GM12801 (cell line): ENCODE data around the gene RAB3B.

Source experiments
- TF ChIP-seq, protein P1 (sequence below): IDR thresholded peaks from one replicate; pipeline ENCODE4 v1.5.1; 2011; ENCODE audit warnings: control low read depth; ENCODE audit not compliant: insufficient read length; ENCODE audit errors: extremely low read depth

RAB3B gene, protein sequence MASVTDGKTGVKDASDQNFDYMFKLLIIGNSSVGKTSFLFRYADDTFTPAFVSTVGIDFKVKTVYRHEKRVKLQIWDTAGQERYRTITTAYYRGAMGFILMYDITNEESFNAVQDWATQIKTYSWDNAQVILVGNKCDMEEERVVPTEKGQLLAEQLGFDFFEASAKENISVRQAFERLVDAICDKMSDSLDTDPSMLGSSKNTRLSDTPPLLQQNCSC

DNA sequence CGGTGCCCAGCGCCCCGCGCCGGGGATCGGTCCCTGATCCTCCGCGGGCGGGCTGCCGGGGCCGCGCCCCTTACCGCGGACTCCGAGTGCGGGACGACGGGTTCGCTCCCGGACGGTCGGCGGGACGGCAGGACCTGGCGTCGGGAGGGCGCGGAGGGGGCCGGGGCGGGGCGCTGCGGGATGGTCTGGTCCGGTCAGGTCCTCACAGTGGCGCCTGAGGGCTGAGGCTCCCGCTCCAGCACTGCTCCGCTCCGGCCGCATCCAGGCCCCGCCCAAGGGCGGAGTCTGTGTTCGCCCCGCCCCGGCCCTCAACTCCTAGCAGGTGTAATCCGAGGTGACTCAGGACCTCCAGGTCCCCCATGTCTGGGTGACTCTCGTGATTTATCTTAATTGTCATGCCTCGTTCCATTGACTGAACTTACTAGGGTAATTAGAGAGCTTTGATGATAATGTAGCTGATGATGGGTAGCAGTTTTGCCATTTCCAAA lies at the start of gene RAB3B:
RAB3B (minus strand) TSS at position 223 of the 488 bp plus-strand sequence. CDS start 13,583 bp downstream, outside the sequence.
- TF ChIP-seq, protein P1, sequence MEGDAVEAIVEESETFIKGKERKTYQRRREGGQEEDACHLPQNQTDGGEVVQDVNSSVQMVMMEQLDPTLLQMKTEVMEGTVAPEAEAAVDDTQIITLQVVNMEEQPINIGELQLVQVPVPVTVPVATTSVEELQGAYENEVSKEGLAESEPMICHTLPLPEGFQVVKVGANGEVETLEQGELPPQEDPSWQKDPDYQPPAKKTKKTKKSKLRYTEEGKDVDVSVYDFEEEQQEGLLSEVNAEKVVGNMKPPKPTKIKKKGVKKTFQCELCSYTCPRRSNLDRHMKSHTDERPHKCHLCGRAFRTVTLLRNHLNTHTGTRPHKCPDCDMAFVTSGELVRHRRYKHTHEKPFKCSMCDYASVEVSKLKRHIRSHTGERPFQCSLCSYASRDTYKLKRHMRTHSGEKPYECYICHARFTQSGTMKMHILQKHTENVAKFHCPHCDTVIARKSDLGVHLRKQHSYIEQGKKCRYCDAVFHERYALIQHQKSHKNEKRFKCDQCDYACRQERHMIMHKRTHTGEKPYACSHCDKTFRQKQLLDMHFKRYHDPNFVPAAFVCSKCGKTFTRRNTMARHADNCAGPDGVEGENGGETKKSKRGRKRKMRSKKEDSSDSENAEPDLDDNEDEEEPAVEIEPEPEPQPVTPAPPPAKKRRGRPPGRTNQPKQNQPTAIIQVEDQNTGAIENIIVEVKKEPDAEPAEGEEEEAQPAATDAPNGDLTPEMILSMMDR = no peak

DNA sequence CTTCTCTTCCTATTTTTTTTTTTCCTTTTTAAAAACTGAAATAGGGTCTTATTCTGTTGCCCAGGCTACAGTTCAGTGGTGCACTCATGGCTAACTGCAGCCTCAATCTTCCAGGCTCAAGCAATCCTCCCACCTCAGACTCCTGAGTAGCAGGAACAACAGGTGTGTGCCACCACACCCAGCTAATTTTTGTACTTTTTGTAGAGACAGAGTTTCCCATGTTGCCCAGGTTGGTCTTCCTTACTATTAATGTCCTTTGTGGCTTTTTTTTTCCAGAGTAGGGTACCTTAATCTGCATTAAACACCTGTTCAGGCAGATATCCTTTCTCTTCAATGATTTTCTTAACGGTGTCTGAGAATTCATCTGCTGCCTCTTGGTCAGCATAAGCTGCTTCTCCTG lies 47.4 kb upstream of the RAB3B start:
- TF ChIP-seq, protein P1 = no peak

DNA sequence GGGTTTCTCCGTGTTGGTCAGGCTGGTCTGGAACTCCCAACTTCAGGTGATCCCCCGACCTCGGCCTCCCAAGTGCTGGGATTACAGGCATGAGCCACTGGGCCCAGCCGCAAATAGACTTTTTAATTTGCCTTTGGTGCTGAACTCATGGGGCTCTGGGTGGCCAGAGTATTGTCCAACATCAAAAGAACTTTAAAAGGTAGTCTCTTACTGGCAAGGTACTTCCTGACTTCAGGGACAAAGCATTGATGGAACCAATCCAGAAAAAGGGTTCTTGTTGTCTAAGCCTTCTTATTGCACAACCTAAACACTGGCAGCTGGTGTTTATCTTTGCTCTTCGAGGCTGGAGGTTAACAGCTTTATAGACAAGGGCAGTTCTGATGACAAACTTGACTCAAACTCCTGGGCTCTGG lies 46.9 kb upstream of the RAB3B start:
- TF ChIP-seq, protein P1 = no peak

DNA sequence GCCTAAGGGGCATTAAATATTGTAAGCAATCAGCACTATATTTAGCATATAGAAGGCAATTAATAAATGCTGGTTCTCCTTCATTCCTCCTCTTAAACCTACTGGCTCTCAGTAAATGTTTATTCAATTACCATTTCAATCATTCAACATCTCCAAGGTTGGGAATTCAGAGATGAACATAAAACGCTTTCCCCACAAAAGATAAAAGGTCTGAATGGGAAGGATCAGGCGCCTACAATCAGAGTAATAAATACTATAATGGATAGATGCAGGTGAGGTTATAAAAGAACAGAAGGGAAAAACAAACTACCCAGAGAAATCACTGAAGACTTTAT lies 43.5 kb upstream of the RAB3B start:
- TF ChIP-seq, protein P1 = no peak

DNA sequence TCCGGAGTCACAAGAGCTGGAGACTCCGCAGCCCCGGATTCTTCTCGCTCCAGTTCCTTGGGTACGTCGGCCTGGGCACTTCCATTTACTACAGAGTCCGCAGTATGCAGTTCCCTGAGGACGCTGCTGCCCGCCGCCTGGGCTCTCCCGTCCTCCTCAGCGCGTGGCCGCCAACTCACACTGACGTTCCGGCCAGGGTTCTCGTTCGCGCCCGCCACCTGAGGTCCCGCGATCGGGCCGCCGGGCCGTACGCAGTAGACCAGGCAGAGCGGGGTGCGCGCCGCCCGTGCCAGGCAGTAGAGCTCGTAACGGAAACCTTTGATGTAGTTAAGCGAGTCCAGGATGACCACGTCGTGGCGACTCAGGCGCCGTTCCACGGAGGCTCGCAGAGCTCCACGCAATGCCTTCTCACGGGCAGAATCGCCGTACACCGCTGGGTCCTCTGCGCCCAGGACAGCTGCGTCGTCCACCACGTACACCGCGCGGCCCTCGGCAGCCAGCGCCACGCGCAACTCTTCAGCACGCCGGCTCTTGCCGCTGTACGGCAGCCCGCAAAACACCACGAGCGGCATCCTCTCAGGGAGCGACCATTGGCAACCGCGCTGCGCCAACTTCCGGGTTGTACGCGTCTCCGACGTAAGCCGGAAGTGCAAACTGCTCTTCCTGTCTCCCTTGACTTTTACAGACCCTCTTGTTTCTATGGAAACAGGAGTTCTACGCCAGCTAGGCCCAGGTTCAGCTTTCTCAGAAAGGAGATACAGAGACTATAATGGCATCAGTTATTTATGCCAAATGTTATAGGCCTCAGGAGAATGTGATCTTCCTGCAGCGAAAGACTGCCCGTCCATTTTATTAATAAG lies 42.9 kb upstream of the RAB3B start, which contains the start of gene KTI12:
KTI12 (minus strand) TSS at position 621 of the 860 bp plus-strand sequence; CDS start at position 572, 49 bp downstream.
- TF ChIP-seq, protein P1 = no peak

DNA sequence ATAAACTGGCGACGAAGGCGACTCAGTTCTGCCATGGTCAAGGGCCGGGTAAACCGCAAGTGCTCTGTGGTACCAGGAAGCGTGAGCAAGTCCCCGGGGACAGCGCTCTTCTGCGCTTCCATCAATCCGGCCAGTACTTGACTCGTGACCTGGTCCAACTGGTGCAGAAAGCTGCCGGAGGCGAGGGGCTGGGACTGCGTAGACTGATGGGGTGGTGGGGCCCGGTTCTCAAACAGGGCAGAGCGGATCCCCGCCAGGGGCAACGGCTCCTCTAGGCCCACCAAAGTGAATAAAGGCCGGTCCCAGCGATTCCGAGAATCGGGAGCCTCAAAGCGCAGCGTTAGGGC lies 42.3 kb upstream of the RAB3B start:
- TF ChIP-seq, protein P1 = no peak

DNA sequence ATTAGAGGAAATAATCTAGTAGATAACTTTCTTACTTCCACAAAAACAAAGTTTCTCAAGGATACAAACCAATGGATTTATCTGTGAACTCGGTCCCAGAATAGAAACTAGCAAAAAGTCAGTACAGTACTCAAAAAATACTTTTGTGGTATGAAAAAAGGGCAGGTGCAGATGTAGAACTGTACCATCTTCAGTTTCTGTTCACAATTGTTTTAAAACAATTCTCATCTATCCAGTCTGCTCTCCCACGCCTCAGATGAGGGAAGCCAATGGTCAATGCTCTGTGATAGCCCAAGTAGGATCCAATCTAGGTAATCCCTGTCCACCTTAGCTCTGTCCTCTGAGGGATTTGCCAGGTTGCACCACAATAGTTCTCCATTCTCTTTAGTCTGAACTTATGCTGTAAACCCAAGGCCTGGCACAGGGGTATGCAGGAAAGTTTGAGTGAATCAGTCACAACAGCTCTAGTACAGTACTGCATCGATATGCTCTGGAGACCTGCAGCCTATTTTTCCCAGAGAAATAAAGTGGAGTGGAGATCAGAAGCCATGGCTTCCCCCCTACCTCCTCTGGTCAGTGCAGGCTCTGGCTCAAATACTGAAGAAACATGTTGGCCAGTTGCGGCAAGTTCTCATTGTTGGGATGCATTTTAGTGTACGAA lies 41.8 kb upstream of the RAB3B start:
- TF ChIP-seq, protein P1 = no peak
